ENCODE results near the gene FAM184A. TPM values are rescaled to one million over a fixed set of nuclear protein-coding genes. Genes with fewer than 3 reads are reported as not detected.

The FAM184A gene
- total and polyA plus RNA-seq, 9 of the 15 experiments (the other 6 are each of a cell fraction or from before 2014, with no cell fraction given), result 6.4 to 18.7 (median 13.1) TPM

DNA sequence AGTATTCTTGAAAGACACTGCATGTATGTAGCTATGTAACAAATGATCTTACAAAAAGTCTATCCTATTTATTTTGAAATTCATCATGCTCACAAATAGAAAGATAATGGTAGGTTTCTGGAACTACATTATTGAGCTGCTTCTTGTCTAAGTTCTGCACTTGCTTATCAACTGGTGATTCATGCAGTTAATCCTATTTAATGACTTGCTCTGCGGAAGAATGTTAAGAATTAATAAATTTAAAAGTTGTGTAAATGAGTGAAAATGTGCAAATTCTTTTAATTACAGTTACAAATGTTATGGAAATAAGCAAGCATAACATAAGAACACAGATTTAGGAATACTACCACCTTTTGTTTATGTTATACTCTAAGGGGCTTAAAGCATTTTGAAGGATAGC is 76.4 kb downstream of the FAM184A start:
- TF ChIP-seq FOSL1 (tag; conservative IDR thresholded peaks at IDR 0.05), result 0 out of 2 replicates have a peak, but pooled peaks have one; percentile 14
- TF ChIP-seq, protein P1, sequence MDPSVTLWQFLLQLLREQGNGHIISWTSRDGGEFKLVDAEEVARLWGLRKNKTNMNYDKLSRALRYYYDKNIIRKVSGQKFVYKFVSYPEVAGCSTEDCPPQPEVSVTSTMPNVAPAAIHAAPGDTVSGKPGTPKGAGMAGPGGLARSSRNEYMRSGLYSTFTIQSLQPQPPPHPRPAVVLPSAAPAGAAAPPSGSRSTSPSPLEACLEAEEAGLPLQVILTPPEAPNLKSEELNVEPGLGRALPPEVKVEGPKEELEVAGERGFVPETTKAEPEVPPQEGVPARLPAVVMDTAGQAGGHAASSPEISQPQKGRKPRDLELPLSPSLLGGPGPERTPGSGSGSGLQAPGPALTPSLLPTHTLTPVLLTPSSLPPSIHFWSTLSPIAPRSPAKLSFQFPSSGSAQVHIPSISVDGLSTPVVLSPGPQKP (CRISPR knock-in tag; IDR thresholded peaks at IDR 0.05), result no peak
- intact Hi-C loops (cut with micrococcal nuclease) (no loop called here), in situ Hi-C loops (cut with MboI) (no loop called here)
- Histone ChIP-seq H3K27me3 (ENCODE audit: control insufficient read depth in 2 of 2, insufficient read depth in 2 of 2, low read length in 2 of 2) (no peaks in the 10 kb centered on the region), H3K27ac (ENCODE audit: extremely low read depth, low read depth, low read length) (no peak overlapping the region), H3K4me3 (no peak overlapping the region), H3K4me1 (replicated peaks in 1 of 2; ENCODE audit: control insufficient read depth in 2 of 2, insufficient read depth in 2 of 2, low read length in 2 of 2) (no peaks in the 10 kb centered on the region), H3K9ac (ENCODE audit: insufficient read depth in 1 of 2, low read depth in 2 of 2, low read length in 2 of 2) (no peak overlapping the region), H4K20me1 (replicated peaks; ENCODE audit: control insufficient read depth, insufficient read depth, low read length) (no peaks in the 10 kb centered on the region), H3K4me2 (ENCODE audit: insufficient read depth, low read length) (no peak overlapping the region), H3K36me3 (ENCODE audit: control insufficient read depth, insufficient read depth, low read length) (peaks cover 6% of the 10 kb centered on the region), H3K9me3 (replicated peaks; ENCODE audit: control insufficient read depth, insufficient read depth, low read depth, low read length) (no peaks in the 10 kb centered on the region), H3K79me2 (ENCODE audit: control insufficient read depth, insufficient read depth, low read length) (no peaks in the 10 kb centered on the region), H2AFZ (ENCODE audit: low read depth, low read length) (no peak overlapping the region), H3K9me1 (ENCODE audit: control insufficient read depth, insufficient read depth, low read length) (no peaks in the 10 kb centered on the region)
- DNase-seq (ENCODE audit: extremely low read depth in 1 of 4, low spot score in 3 of 4) (no peak), ATAC-seq (no peak), FAIRE-seq (no peak)
- WGBS (ENCODE audit: insufficient coverage, low coverage, missing lambda C conversion rate), result 33% methylated on average over 1 of the region's 1 CpG
- BruUV-seq (replicated peaks), result no TSS peak
- POLR2A ChIA-PET, result no interaction called here
- CTCF ChIA-PET (ENCODE audit: low intra/inter-chr PET ratio), result no interaction called here

DNA sequence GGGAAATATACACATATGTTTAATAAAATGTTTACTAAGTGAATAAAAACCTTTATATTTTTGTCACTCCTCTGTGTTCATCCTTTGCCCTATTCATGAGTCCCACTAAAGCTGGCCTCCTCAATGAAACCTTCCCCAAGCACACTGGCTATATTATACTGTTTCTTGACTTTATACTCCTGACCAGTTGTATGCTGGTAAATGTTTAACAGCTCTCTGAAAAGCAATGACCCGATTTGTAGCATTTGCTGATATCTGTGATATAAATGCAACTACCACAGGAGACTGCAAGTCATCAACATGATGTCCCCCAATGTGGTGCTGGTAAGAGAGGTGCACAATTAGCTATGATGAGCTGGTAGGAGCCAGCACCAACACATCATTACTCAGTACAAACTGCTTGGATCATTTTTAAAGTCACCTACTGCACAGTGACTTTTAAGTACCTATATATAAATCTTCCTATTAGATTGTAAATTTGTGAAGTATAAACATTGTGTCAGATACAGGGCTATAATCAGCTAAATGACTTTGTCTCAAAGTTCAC is 78.9 kb downstream of the FAM184A start:
- Histone ChIP-seq H3K9me1 (ENCODE audit: control insufficient read depth, insufficient read depth, low read length) (no peaks in the 10 kb centered on the region), H3K4me2 (ENCODE audit: insufficient read depth, low read length) (no peak overlapping the region), H3K9me3 (replicated peaks; ENCODE audit: control insufficient read depth, insufficient read depth, low read depth, low read length) (no peaks in the 10 kb centered on the region), H3K9ac (ENCODE audit: insufficient read depth in 1 of 2, low read depth in 2 of 2, low read length in 2 of 2) (no peak overlapping the region), H3K4me3 (no peak overlapping the region), H3K4me1 (replicated peaks in 1 of 2; ENCODE audit: control insufficient read depth in 2 of 2, insufficient read depth in 2 of 2, low read length in 2 of 2) (no peaks in the 10 kb centered on the region), H4K20me1 (replicated peaks; ENCODE audit: control insufficient read depth, insufficient read depth, low read length) (no peaks in the 10 kb centered on the region), H2AFZ (ENCODE audit: low read depth, low read length) (no peak overlapping the region), H3K27ac (ENCODE audit: extremely low read depth, low read depth, low read length) (no peak overlapping the region), H3K27me3 (ENCODE audit: control insufficient read depth in 2 of 2, insufficient read depth in 2 of 2, low read length in 2 of 2) (no peaks in the 10 kb centered on the region), H3K79me2 (ENCODE audit: control insufficient read depth, insufficient read depth, low read length) (no peaks in the 10 kb centered on the region), H3K36me3 (ENCODE audit: control insufficient read depth, insufficient read depth, low read length) (no peaks in the 10 kb centered on the region; the same call in none of the 3 replicates)
- ChIA-PET POLR2A (interaction anchor here (0.7 to 1.2 kb wide), 2 partner anchors 24 to 413 kb away, joined by 3 read pairs; no protein-coding TSS in a partner anchor), CTCF (ENCODE audit: low intra/inter-chr PET ratio) (no interaction called here)
- no peak for TF ChIP-seq SMARCB1 (IDR thresholded peaks at IDR 0.05; ENCODE audit: insufficient read length, low read depth)
- TF ChIP-seq ETS2 (tag; IDR thresholded peaks at IDR 0.05; ENCODE audit: borderline replicate concordance, poor library complexity, severe bottlenecking), result no peak
- TF ChIP-seq TBP (optimal IDR thresholded peaks at IDR 0.05; ENCODE audit: low read depth, low read length), result no peak
- DNase-seq (ENCODE audit: extremely low read depth in 1 of 4, low spot score in 3 of 4), result no peak
- FAIRE-seq, result no peak
- WGBS (ENCODE audit: insufficient coverage, low coverage, missing lambda C conversion rate), result 19% methylated on average over 1 of the region's 1 CpG
- intact Hi-C loops (cut with micrococcal nuclease) (no loop called here), in situ Hi-C loops (cut with MboI) (no loop called here)
- no TSS peak for BruUV-seq (replicated peaks)
- no peak for ATAC-seq

Measured in K562 (cell line).